ENCODE measurements around the gene MEF2A. TPM values are rescaled to one million over a fixed set of nuclear protein-coding genes. Genes with fewer than 3 reads are reported as not detected.

The MEF2A gene
- total RNA-seq, 1 donor from 2014 or later = 88.3 TPM

DNA sequence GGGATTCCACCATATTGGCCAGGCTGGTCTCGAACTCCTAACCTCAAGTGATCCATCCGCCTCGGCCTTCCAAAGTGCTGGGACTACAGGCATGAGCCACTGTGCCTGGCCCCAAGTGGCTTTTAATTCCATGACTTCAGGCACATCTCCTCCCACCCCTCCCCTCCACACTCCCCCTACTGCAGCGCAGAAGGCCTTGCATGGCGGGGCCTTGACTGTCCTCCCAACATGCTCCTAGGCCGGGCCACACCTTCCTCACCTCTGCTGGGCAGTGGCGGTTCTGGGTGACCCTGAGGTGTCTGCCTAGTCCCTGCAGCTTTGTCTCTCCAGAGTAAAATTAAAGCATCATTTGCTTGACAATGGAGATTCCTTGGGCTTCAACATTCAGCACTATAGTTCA, 160.5 kb downstream of the MEF2A start:
- Mint-ChIP-seq H3K4me1 (no peaks in the 10 kb centered on the region), H3K27me3 (no peaks in the 10 kb centered on the region), H3K9me3 (no peaks in the 10 kb centered on the region), H3K4me3 (no peak overlapping the region), H3K27ac (no peak overlapping the region), H3K36me3 (ENCODE audit: low read depth) (no peaks in the 10 kb centered on the region)
- POLR2A ChIA-PET = no interaction called here
- TF ChIP-seq, protein P1, sequence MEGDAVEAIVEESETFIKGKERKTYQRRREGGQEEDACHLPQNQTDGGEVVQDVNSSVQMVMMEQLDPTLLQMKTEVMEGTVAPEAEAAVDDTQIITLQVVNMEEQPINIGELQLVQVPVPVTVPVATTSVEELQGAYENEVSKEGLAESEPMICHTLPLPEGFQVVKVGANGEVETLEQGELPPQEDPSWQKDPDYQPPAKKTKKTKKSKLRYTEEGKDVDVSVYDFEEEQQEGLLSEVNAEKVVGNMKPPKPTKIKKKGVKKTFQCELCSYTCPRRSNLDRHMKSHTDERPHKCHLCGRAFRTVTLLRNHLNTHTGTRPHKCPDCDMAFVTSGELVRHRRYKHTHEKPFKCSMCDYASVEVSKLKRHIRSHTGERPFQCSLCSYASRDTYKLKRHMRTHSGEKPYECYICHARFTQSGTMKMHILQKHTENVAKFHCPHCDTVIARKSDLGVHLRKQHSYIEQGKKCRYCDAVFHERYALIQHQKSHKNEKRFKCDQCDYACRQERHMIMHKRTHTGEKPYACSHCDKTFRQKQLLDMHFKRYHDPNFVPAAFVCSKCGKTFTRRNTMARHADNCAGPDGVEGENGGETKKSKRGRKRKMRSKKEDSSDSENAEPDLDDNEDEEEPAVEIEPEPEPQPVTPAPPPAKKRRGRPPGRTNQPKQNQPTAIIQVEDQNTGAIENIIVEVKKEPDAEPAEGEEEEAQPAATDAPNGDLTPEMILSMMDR (IDR thresholded peaks at IDR 0.05) = no peak
- intact Hi-C loops (cut with micrococcal nuclease) = no loop called here
- ATAC-seq (ENCODE audit: low read depth) (no peak), DNase-seq (no peak)
- CTCF ChIA-PET = no interaction called here

DNA sequence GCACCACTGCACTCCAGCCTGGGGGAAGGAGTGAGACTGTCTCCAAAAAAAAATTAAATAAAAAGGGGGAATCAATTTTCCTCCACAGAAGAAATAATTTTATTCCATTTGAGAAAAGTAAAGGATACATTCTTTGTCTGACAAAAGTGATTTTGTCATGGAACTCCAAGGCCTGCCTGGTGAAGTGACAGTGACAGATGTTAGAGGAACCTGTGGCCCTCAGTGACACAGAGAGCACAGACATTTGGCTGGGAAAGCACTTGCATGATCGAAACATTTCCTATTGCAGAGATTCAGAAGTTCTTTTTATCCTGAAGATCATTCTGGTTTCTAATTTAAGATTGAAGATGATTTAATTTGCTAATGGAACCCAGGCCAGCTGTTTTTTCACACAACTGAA, 161.5 kb downstream of the MEF2A start:
- Mint-ChIP-seq H3K4me1 (peaks cover 5% of the 10 kb centered on the region), H3K27ac (no peak overlapping the region), H3K4me3 (no peak overlapping the region), H3K9me3 (no peaks in the 10 kb centered on the region), H3K27me3 (no peaks in the 10 kb centered on the region), H3K36me3 (ENCODE audit: low read depth) (no peaks in the 10 kb centered on the region)
- intact Hi-C loops (cut with micrococcal nuclease) = no loop called here
- TF ChIP-seq, protein P1 (IDR thresholded peaks at IDR 0.05) = no peak
- CTCF ChIA-PET = interaction anchor here (1.0 kb wide), 1 partner anchor 30 kb away, joined by 3 read pairs; no protein-coding TSS in a partner anchor
- ATAC-seq (ENCODE audit: low read depth) (no peak), DNase-seq (no peak)
- POLR2A ChIA-PET = interaction anchor here (0.6 kb wide), 1 partner anchor 244 kb away, joined by 4 read pairs; no protein-coding TSS in a partner anchor

- Mint-ChIP-seq H3K4me1 (peaks cover 8% of the 10 kb centered on the region), H3K4me3 (no peak overlapping the region), H3K27ac (no peak overlapping the region), H3K36me3 (ENCODE audit: low read depth) (no peaks in the 10 kb centered on the region), H3K9me3 (no peaks in the 10 kb centered on the region), H3K27me3 (no peaks in the 10 kb centered on the region)
- POLR2A ChIA-PET = interaction anchor here (0.6 kb wide), 1 partner anchor 245 kb away, joined by 4 read pairs; no protein-coding TSS in a partner anchor
- intact Hi-C loops (cut with micrococcal nuclease) = no loop called here
- CTCF ChIA-PET = interaction anchor here (1.0 kb wide), 1 partner anchor 30 kb away, joined by 3 read pairs; no protein-coding TSS in a partner anchor
- TF ChIP-seq, protein P1 (IDR thresholded peaks at IDR 0.05) = no peak
- no peak for DNase-seq
- ATAC-seq (ENCODE audit: low read depth) = no peak
These were observed 161.9 kb downstream of the MEF2A start for GRCh38 chr15:99727733-99728132.

DNA sequence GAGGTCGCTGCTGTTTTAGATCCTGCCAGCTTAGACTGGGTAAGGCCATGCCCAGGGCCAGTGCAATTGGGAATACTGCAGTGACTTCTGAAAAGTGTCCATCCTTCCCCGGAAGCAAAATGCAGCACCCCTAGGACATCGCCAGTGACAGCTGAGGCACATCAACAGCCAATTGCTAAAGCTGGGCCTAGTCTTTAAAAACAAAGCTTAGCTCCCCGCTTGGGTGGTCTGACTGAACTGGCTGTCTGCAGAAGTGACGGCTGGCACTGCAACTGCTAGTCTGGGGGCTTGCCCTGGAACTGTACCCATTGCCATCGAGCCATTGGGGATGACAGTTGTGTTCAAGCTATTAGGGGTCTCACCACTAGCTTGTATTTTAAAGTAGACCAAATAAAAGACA, 163.1 kb downstream of the MEF2A start:
- no peaks in the 10 kb centered on the region for H3K27me3 Mint-ChIP-seq
- no peaks in the 10 kb centered on the region for H3K9me3 Mint-ChIP-seq
- no peak for DNase-seq
- CTCF ChIA-PET = interaction anchor here (1.4 kb wide), 1 partner anchor 25 kb away, joined by 5 read pairs; no protein-coding TSS in a partner anchor
- no peak for ATAC-seq (ENCODE audit: low read depth)
- intact Hi-C loops (cut with micrococcal nuclease) = no loop called here
- peaks cover 11% of the 10 kb centered on the region for H3K4me1 Mint-ChIP-seq
- TF ChIP-seq, protein P1 (IDR thresholded peaks at IDR 0.05) = no peak
- no peaks in the 10 kb centered on the region for H3K36me3 Mint-ChIP-seq (ENCODE audit: low read depth)
- no peak overlapping the region for H3K27ac Mint-ChIP-seq
- H3K4me3 Mint-ChIP-seq = no peak overlapping the region
- POLR2A ChIA-PET = no interaction called here

DNA sequence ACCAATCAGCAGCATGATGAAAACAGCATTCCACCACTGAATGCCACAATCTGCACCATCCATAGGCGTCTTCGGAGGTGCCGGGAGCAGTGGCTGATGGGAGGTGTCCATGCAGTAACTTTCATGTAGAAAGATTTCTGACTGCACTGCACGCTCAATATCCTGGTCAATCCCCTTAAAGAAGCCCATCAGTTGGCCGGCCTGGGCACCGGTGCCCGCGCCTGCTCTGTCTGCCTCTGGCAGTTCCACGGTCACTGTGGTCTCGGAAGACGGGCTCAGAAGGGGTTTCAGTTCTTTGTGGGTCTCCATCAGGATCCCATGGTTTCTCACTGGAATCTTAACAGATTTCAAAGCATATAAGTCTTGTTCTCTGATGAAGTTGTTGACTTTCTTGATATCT, 163.5 kb downstream of the MEF2A start:
- ATAC-seq (ENCODE audit: low read depth) (no peak), DNase-seq (no peak)
- peaks cover 12% of the 10 kb centered on the region for H3K4me1 Mint-ChIP-seq
- H3K27ac Mint-ChIP-seq = no peak overlapping the region
- H3K4me3 Mint-ChIP-seq = no peak overlapping the region
- ChIA-PET CTCF (interaction anchor here (1.4 kb wide), 2 partner anchors 25 to 457 kb away, joined by 5 to 8 read pairs; no protein-coding TSS in a partner anchor), POLR2A (no interaction called here)
- intact Hi-C loops (cut with micrococcal nuclease) = no loop called here
- no peaks in the 10 kb centered on the region for H3K27me3 Mint-ChIP-seq
- TF ChIP-seq, protein P1 (IDR thresholded peaks at IDR 0.05) = no peak
- H3K9me3 Mint-ChIP-seq = no peaks in the 10 kb centered on the region
- no peaks in the 10 kb centered on the region for H3K36me3 Mint-ChIP-seq (ENCODE audit: low read depth)

Data from activated B cell treated with CpG ODN at 0.5 μM for 24 hours (primary cell).